HG03064 (cell line): ENCODE data around the gene ABCA7.

Experiments used
- ATAC-seq: cut with Tn5 transposase; IDR thresholded peaks from one replicate; pipeline ENCODE4 v1.9.1; 2021; ENCODE audit warnings: low read depth; ENCODE audit not compliant: unreplicated experiment

ABCA7 gene

GRCh38 chr19:1084024-1084868, 44.3 kb downstream of the ABCA7 start:
- no peak for ATAC-seq

GRCh38 chr19:1085053-1085658, 45.2 kb downstream of the ABCA7 start:
- ATAC-seq = no peak

GRCh38 chr19:1085676-1086442, 46.0 kb downstream of the ABCA7 start:
- no peak for ATAC-seq

- ATAC-seq = no peak
Measured at GRCh38 chr19:1086613-1087012, 46.7 kb downstream of the ABCA7 start.

- ATAC-seq = no peak
Measured at GRCh38 chr19:1087813-1088415, 48.0 kb downstream of the ABCA7 start.

- no peak for ATAC-seq
Measured at GRCh38 chr19:1088416-1089010, 48.6 kb downstream of the ABCA7 start.

- ATAC-seq = no peak
Measured at GRCh38 chr19:1089126-1089771, 49.3 kb downstream of the ABCA7 start.

GRCh38 chr19:1089891-1090290, 50.0 kb downstream of the ABCA7 start:
- ATAC-seq = no peak

GRCh38 chr19:1090731-1091543, 51.0 kb downstream of the ABCA7 start:
- no peak for ATAC-seq

- no peak for ATAC-seq
Measured at GRCh38 chr19:1091544-1092175, 51.8 kb downstream of the ABCA7 start.

- no peak for ATAC-seq
Measured at GRCh38 chr19:1093330-1093729, 53.4 kb downstream of the ABCA7 start.

- ATAC-seq = no peak
Measured at GRCh38 chr19:1093811-1094553, 54.1 kb downstream of the ABCA7 start.

GRCh38 chr19:1094655-1094977, 54.7 kb downstream of the ABCA7 start:
- ATAC-seq = no peak

- peak; percentile 77 for ATAC-seq
Measured at GRCh38 chr19:1094978-1095701, 55.2 kb downstream of the ABCA7 start, which contains the start of gene POLR2E. POLR2E (minus strand) TSS chr19:1095375; CDS start chr19:1095315, 60 bp downstream.

- no peak for ATAC-seq
Measured at GRCh38 chr19:1097810-1098176, 57.9 kb downstream of the ABCA7 start.

GRCh38 chr19:1098177-1099051, 58.5 kb downstream of the ABCA7 start:
- ATAC-seq = no peak

- no peak for ATAC-seq
Measured at GRCh38 chr19:1101337-1101698, 61.4 kb downstream of the ABCA7 start.
